Measurements from ENCODE around the gene CAMKK2.
"Not testable (repeated sequence)": the region's sequence is repeated elsewhere in the genome, so short reads cannot be mapped to it uniquely, and the experiment has no call there.

The CAMKK2 gene

DNA sequence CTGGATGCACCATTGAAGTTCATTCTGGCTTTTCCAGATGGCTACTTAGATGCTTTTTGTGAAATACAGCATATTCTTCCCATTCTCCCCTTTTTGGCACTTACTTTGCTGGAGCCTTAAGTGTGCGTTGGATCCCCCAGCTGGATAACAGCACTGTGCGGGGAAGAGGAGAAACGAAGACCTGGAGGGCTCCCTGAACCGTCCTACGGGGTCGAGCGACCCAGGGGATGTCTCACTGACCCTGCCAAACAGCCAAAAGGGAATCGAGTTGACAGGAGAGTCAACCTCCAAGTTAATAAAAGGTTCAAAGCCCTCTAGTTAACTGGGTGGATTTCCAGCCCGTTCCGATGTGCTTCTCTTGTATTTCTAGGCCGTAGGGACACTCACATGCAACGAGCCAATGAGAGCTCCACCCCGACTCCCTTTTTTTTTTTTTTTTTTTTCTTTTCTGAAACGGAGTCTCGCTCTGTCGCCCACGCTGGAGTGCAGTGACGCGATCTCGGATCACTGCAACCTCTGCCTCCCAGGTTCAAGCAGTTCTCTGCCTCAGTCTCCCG is 1.0 kb upstream of the CAMKK2 start:
- peak; percentile 60 to 74 for DNase-seq

DNA sequence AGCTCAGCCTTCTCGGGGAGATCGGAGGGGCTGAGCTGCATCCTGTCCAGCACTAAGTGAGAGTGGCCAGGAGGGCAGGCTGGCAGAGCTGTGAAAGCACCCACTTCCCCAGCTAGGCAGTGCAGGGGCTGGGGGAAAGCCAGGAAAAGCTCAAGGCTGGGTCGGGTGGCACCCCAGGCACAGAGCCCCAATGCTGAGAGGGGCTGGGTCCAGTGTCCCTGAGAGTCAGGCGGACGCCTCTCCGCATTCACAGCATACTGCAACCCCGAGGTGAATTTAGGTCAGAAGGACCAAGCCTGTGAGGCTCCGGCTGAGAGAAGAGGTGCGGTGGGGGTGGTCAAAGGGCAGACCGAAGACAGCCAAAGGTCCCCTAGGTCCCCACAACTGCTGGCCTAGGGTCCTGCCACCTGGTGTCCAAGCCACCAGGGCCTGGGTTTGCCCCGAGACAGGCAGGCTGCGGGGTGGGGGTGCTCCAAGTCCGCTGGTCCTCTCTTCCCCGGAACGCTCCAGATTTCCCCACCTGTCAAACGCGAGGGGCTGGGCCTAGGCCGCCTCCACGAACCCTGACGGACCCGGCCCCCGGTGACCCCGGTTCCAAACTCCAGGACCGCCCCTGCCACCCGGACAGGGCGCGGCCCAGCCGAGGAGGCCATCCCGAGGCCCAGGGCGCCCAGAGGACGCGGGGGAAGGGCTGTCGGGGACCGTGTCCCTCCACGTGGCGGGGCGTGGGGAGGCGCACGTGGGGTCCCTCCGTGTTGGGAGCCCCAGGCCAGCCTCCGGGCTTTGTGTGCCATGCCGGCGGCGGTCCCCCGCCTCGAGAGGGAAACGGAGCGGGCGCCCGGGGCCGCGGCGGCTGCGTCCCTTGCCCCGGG is 527 bp downstream of the CAMKK2 start:
- DNase-seq = peak; percentile 50 to 51

DNA sequence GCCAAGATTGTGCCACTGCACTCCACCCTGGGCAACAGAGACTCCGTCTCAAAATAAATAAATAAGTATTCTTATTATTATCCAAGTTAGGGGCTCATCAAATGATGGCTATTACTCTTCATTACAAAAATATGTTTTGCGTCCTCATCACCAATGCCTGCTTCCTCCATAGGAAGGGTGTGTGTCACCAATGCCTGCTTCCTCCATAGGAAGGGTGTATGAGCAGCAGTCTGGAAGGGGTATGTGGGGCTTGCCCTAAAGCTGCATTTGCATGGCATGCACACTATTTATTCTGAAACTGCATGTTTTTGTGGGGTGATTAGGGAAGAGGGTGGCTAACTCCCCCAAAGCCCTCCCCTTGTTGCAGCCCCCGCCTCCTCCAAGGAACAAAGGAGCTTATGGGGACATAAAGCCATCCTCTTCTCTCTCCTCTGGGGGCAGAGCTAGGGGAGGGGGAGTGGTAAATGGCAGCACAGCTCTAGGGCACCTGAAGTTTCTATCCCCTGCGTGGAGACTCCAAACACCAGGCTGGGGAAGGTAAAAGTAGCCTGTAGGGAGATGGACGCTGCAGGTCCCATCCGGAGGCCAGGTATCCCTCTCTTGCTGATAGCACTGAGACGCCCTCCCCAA is 1.3 kb downstream of the CAMKK2 start:
- no peak for DNase-seq

DNA sequence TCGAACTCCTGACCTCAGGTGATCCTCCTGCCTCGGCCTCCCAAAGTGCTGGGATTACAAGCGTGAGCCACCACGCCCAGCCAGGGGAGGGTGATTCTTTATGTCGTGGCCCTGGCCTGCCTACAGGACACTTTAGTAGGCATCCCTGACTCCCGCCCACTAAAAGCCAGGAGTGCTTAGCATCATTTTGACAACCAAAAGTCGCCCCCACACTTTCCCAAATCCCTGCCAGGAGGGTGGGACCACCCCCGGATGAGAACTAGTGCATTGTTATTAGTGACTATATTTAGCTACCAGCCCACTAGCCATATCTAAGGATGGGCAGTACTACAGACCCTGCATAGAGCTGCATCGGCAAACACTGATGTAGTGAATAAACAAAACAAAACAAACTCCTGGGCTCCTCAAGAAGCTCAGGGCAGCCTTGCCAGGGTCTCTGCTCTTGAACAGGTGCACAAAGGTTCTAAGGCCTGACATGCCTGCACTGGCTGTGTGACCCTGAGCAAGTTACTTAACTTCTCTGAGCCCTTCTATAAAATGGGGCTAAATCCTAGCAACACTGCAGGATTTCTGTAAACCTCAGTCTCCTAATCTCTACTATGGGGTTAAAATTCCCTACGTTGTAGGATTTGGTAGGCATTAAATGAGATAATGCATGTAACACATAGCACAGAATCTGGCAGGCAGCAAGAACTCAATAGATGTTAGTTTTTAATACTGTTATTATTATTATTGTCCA is 2.2 kb downstream of the CAMKK2 start:
- no peak for DNase-seq

DNA sequence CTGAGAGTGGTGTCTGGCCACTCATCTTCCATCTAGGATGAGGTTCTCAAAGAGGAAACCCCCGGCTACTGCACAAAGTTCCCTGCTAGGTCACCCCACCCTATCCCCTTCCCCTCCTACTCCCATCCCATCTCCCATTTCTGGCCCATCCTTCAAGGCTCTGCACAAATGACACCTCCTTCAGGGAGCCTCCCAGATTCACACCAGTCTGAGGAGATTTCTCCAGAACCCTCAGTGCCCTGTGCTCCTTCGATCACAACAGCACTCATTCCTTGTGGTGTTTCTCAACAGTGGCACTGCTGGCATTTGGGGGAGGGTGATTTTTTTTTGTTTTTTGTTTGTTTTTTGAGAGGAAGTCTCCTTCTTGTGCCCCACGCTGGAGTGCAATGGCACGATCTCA is 2.9 kb downstream of the CAMKK2 start:
- no peak for DNase-seq

DNA sequence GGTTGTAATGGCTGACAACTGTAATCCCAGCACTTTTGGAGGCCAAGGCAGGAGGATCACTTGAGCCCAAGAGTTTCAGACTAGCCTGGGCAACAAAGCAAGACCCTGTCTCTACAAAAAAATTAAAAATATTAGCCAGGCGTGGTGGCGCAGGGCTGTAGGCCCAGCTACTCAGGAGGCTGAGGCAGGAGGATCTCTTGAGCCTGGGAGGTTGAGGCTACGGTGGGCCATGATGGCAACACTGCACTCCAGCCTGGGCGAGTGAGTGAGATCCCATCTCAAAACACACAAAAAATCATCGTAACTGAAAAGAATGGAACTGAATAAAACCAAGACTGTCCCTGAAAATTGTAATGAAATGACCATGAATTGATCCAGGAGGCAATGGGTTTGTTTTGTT is 6.1 kb downstream of the CAMKK2 start:
- DNase-seq = no peak

DNA sequence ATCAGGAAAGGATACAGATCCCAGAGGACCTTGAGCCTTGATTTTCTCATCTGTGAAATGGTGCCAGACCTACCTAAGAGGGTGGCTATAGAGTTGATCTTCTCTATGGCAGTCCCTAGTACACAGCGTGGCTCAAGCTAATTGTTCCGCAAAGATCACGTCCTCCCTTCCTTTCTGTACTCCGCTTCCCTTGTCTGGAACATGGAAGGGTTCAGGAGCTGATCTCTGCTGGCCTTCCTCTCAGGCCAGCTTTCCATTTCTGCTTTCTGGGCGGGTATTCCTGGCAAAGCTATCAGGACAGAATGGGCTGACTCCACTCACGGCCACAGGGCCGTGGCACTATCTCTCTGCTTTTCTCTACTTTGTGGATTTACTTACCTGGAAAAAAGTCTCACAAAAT is 6.5 kb downstream of the CAMKK2 start:
- DNase-seq = no peak

DNA sequence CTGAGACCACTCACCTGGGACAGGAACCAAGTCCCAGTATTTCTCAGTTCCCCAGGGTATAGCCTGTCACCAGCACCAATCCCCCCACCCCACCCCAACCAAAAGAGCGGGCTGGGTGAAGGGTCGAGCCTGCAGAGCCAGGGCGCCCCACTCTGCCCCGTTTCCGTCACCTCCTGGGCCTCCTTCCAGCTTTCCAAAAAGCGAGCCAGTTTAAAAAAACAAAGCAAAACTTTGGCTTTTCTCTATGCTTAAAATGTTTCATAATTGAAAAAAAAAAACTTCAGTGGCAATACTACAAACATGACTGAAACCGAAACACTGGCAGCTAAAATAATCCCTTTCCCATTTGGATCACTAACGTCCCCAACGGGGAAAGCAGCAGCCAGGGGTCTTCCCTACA is 7.5 kb downstream of the CAMKK2 start:
- no peak for DNase-seq

DNA sequence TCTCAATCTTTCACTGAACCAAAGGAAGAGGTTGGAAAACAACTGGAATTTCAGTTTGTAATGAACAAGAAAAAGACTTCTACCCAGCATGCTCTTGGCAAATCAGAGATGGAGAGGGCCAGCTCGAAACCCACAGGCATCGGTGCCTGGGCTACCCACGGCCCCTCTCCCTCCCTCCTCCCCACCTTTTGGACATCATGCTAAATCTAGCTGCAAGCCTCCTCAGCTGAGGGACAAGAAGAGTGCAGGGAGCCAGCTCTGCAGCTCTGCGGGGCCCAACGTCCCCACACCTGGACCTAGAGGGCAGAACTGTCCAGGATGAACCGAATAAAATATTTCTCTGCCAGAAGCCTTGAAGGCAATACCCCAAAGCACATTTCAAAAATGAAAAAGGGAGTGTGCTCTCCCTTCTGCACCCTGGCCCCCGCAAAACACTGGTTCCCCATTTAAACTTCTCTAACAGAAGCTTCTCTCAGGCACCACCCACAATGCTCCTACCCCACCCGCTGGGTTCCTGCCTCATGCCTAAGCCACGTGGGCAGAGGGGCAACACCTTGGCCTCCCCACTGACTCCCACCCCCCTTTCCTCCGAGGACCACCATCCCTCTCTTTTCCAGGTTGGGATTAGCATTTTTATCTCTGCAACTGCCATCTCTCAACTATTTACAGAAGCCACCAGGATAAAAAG is 8.2 kb downstream of the CAMKK2 start:
- DNase-seq = no peak

DNA sequence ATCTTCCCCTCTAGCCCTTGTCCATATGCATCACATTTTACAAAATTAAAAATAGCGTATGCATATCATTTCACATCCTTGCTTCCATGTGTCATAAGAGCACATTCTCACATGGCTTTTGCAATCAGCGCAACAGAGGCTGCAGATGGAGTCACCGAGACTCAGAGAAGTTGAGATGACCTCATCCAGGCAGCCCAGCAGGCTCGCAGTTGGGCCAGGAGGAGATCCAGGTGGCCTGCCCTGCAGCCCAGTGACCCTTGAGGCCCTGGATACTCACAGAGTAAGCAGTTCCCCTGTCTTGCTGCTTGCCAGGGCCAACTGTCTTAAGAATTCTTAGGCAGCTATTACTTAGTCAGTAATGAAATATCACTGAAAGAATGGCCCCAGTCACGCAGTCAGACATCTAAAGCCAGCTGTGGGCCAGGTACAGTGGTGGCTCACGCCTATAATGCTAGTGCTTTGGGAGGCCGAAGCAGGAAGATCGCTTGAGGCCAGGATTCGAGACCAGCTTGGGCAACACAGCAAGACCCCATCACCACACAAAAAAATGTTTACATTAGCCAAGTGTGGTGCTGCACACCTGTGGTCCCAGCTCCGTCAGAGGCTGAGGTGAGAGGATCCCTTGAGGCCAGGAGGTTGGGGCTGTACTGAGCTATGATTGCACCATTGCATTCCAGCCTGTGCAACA is 9.1 kb downstream of the CAMKK2 start:
- DNase-seq = no peak

DNA sequence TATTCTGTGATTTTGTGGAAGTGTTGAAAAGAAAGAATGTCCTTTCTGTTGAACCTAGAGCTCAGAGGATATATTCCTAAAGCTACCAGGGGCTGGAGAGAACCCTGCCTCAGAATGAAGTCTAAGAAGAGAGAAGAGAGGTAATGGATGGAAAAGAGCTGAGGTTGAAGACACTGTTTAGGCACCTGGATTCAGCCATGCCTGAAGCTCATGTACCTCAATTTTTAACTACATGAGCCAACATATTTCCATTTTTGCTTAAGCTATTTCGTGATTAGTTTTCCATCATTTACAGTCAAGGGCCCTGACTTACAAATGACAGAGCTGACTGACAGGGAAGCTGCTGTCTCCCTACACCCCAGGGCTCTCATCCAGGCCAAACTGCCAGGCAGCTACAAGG is 10.7 kb downstream of the CAMKK2 start:
- no peak for DNase-seq

DNA sequence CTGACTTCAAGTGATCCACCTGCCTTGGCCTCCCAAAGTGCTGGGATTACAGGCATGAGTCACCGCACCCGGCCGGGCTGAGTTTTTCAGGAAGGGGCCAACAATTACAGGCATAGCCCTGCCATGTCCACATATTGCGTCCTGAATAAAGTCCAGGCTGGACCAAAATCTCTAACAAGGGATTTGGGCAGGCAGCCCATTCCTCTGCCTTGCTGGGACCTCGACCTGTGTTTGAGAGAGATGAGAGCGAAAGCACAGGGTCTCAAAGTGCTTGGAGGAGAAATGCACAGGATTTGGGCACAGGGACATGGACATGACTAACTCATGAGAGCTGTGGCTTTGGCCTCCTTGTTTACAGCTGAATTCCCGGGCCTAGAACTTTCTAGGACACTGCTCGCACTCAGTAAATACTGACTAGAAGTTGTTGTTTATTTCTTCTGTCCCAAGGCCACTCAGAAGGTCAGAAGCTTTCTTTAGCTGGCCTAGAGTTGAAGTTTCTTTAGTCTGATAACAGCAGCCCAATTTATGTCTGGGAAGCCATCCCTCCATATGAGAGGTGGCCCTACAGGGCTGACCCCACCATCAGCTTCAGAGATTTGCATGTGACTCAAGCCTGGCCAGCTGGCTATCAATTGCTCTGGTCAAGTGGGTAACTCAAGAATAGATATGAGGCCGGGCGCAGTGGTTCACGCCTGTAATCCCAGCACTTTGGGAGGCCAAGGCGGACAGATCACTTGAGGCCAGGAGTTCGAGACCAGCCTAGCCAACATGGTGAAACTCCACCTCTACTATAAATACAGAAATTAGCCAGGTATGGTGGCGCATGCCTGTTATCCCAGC is 11.7 kb downstream of the CAMKK2 start:
- no peak for DNase-seq

DNA sequence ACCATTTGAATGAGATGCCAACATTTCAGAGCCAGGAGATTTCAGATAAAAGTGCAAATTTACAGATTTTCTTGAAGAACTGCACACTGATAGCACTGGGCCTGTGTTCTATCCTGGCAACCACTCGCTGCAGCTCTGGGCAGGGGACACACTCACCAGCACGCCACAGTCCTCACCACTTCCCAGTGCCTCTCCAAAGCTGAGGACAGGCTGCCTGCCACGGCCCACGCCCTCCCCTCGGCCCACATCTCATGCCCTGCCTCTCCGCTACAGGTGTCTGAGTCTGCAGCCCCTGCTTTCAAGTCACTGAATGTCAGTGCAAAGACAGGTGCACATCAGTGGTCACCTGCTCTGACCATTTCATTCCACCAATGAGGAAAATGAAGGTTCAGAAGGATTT is 12.7 kb downstream of the CAMKK2 start:
- DNase-seq = no peak

DNA sequence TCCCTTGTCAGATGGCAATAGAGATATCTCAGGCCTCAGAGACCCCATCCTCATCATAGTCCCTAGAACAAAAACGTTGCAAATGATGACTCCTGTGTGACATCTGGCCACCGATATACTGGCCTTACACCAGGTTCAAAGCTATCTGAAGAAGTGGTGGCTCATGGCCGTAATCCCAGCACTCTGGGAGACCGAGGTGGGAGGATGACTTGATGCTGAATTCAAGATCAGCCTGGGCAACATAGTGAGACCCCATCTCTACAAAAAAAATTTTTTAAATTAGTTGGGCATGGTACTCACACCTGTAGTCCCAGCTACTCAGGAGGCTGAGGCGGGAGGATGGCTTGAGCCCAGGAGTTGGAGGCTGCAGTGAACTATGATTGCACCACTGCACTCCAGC is 13.1 kb downstream of the CAMKK2 start:
- DNase-seq = no peak

DNA sequence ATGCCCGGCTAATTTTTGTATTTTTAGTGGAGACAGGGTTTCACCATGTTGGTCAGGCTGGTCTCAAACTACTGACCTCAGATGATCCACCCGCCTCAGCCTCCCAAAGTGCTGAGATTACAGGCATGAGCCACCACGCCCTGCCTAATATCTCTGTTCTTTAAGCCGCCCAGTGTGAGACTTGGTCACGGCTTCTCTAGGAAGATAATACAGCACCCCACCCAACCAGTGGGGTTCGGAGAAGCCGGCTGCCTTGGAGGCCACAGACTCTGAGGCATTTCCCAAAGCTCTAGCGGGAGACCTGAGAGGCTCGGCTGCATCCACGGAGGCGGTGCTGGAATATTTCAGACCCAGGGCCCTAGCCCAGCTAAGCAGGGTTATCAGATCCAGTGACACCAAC is 13.6 kb downstream of the CAMKK2 start:
- not testable (repeated sequence) for DNase-seq

DNA sequence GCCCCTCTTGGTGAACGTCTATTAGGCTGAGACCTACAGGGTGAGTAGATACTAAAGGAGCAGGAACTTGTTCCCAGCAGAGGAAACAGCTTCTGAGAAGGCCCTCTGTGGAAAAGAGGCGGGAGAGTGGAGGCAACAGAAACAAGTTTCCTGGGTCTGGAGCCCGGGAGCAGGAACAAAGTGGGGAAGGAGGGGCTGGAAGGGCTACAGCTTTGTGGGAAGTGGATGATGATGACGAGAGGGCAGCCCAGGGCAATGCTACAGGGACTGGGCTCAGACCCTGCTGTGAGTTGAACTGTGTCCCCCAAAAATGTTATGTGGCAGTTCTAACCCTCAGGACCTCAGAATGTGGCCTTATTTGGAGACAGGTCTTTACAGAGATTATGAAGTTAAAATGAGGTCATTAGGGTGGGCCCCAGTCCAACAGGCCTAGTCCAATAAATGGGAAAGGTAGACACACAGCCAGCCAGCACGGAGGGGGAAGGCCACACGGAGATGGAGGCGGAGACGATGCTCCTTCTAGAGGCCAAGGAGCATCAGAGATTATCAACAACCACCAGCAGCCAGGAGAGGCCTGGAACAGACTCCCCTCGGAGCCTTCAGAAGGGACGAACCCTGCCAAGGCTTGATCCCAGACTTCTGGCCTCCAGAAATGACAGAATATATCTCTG is 14.3 kb downstream of the CAMKK2 start:
- no peak for DNase-seq

DNA sequence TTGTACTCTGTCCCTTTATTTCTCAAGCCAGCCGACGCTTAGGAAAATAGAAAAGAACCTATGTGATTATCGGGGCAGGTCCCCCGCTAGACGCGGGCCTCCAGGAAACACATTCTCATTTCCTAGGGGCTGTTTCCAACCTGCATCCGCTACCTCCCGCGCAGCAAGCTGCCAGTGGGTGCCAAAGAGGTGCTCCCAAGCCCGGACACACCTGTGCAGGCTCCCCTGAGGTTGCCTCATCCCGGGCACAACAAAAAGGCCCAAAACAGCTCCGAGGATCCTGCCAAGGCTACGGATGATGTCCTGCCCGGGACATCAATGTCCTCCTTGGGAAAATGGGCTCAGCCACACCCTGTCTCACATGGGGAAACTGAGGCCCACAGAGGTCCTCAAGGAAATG is 15.4 kb downstream of the CAMKK2 start:
- not testable (repeated sequence) for DNase-seq

DNA sequence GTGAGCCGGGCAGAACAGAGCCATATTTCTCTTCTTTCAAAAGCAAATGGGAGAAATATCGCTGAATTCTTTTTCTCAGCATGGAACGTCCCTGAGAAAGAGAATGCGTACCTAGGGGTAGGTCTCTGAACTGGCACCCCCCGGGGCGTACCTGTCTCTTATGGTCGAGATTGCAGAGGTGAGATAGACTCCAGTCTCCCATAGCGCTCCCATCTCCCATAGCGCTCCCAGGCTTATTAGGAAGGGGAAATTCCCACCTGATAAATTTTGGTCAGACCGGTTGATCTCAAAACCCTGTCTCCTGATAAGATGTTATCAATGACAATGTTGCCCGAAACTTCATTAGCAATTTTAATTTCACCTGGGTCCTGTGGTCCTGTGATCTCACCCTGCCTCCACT is 16.0 kb downstream of the CAMKK2 start:
- DNase-seq = not testable (repeated sequence)

DNA sequence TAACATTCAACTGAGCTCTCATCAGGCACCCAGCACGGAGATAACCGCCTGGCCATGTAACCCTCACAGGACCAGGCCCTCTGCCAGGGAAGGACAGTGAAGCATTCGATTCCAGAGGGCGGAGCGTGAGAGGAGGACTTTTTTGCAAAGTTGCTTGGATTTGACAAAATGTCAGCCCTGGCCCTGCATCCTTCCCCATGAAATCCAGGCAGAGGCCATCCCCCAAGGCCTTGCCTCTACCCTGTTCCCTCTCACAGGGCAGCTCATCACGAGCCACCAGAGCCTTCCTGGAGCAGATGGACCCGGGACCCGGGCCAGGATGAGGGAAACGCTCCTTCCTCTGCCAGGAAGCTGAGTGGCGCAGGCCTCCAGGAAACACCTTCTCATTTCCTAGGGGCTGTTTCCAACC is 17.0 kb downstream of the CAMKK2 start:
- no peak for DNase-seq

DNA sequence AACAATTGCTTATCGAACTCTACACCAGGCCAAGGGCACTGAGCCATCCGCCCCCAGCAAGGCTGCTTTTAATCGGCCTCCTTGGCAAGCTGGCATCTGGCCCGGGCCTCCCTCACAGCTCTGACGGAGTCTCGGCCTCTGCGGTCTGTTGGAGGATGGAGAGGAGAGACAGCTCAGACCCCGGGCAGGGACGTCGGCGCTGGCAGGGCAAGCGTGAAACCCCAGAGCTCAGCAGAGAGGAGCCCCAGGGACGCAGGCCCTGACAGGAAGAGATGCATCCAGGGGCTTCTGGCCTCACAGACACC is 17.5 kb downstream of the CAMKK2 start:
- DNase-seq = no peak

All from stimulated activated CD4-positive, alpha-beta T cell treated with anti-CD3 and anti-CD28 coated beads, Interleukin-2, amount 100 ng/mL, for 24 hours (primary cell).